ENCODE measurements around the gene EXOC3L4. TPM values are rescaled to one million over a fixed set of nuclear protein-coding genes. Genes with fewer than 3 reads are reported as not detected.
A peak's percentile ranks its signal among the peaks of the same experiment; 100 is the strongest.
"Not testable (repeated sequence)": the region's sequence is repeated elsewhere in the genome, so short reads cannot be mapped to it uniquely, and the experiment has no call there.

The EXOC3L4 gene
- polyA plus RNA-seq (2012; ENCODE audit: insufficient read depth, insufficient read length, low read depth) = not detected

GRCh38 chr14:103094406-103095209 lies at the start of gene EXOC3L4:
EXOC3L4 (plus strand) TSS chr14:103094725; CDS start chr14:103100220, 5,495 bp downstream.
- no peak for TF ChIP-seq CTCF (IDR thresholded peaks at IDR 0.05; ENCODE audit: low read depth, low read length)
- H3K27me3 ChIP-seq = no peaks in the 10 kb centered on the region
- no peak for DNase-seq
- no peak within 1 kb of the TSS for H3K4me3 ChIP-seq (ENCODE audit: low read depth, low read length)
- H3K36me3 ChIP-seq = no peaks in the 10 kb centered on the region
- no peaks in the 10 kb centered on the region for H3K4me1 ChIP-seq
- H3K9me3 ChIP-seq = no peaks in the 10 kb centered on the region

- no peak for DNase-seq
- Histone ChIP-seq H3K36me3 (peaks cover 14% of the 10 kb centered on the region), H3K27me3 (no peaks in the 10 kb centered on the region), H3K4me3 (ENCODE audit: low read depth, low read length) (no peak overlapping the region), H3K4me1 (no peaks in the 10 kb centered on the region), H3K9me3 (no peaks in the 10 kb centered on the region; the same call in 1 of the 2 replicates)
- TF ChIP-seq CTCF (IDR thresholded peaks at IDR 0.05; ENCODE audit: low read depth, low read length) = no peak
Observed at GRCh38 chr14:103045371-103045869, 49.1 kb upstream of the EXOC3L4 start.

GRCh38 chr14:103047453-103047852 lies 47.1 kb upstream of the EXOC3L4 start:
- DNase-seq; H3K4me3 ChIP-seq (ENCODE audit: low read depth, low read length); H3K4me1 ChIP-seq; H3K36me3 ChIP-seq; H3K9me3 ChIP-seq; H3K27me3 ChIP-seq: not testable (repeated sequence)

- TF ChIP-seq CTCF (IDR thresholded peaks at IDR 0.05; ENCODE audit: low read depth, low read length) = no peak
- no peaks in the 10 kb centered on the region; the same call in 1 of the 2 replicates for H3K4me1 ChIP-seq
- no peaks in the 10 kb centered on the region for H3K27me3 ChIP-seq
- no peak for DNase-seq
- H3K36me3 ChIP-seq = no peaks in the 10 kb centered on the region; the same call in 1 of the 2 replicates
- H3K4me3 ChIP-seq (ENCODE audit: low read depth, low read length) = no peak overlapping the region
- H3K9me3 ChIP-seq = no peaks in the 10 kb centered on the region; the same call in 1 of the 2 replicates
Observed at GRCh38 chr14:103050935-103051334, 43.6 kb upstream of the EXOC3L4 start.

GRCh38 chr14:103052407-103052806 lies 42.1 kb upstream of the EXOC3L4 start:
- no peaks in the 10 kb centered on the region for H3K27me3 ChIP-seq
- H3K4me3 ChIP-seq (ENCODE audit: low read depth, low read length) = no peak overlapping the region
- no peak for TF ChIP-seq CTCF (IDR thresholded peaks at IDR 0.05; ENCODE audit: low read depth, low read length)
- no peak for DNase-seq
- H3K36me3 ChIP-seq = no peaks in the 10 kb centered on the region; the same call in 1 of the 2 replicates
- no peaks in the 10 kb centered on the region; the same call in 1 of the 2 replicates for H3K4me1 ChIP-seq
- no peaks in the 10 kb centered on the region; the same call in 1 of the 2 replicates for H3K9me3 ChIP-seq

GRCh38 chr14:103055695-103056094 lies 38.8 kb upstream of the EXOC3L4 start:
- Histone ChIP-seq H3K36me3 (no peaks in the 10 kb centered on the region; the same call in 1 of the 2 replicates), H3K4me1 (no peaks in the 10 kb centered on the region; the same call in 1 of the 2 replicates), H3K4me3 (ENCODE audit: low read depth, low read length) (peak overlapping the region; percentile 76), H3K27me3 (no peaks in the 10 kb centered on the region), H3K9me3 (no peaks in the 10 kb centered on the region; the same call in 1 of the 2 replicates)
- no peak for TF ChIP-seq CTCF (IDR thresholded peaks at IDR 0.05; ENCODE audit: low read depth, low read length)
- DNase-seq = no peak

Measured in BE2C (cell line).